ENCODE data around the gene FASTKD2. TPM values are rescaled to one million over a fixed set of nuclear protein-coding genes. Genes with fewer than 3 reads are reported as not detected.

The FASTKD2 gene
- total RNA-seq, 1 donor from 2014 or later, result 39.9 TPM

DNA sequence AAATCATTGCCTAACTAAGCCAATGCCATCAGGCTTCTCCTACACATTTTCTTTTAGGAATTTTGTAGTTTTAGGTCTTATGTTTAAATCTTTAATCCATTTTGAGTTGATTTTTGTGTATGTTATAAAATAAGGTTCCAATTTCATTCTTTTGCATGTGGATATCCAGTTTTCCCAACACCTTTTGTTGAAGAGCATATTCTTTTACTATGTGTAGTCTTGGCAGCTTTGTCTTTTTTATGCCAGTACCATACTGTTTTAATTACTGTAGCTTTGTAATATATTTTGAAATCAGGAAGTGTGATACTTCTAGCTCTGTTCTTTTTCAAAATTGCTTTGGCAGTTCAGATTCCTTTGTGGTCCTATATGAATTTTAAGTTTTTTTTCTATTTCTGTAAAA, 11.0 kb downstream of the FASTKD2 start:
- Histone ChIP-seq H3K36me3 (peaks cover 96% of the 10 kb centered on the region), H3K4me1 (peaks cover 11% of the 10 kb centered on the region), H3K4me3 (no peak overlapping the region), H3K27ac (replicated peaks) (no peak overlapping the region), H3K27me3 (ENCODE audit: low read depth) (no peaks in the 10 kb centered on the region), H3K9me3 (replicated peaks) (peaks cover 36% of the 10 kb centered on the region)
- TF ChIP-seq, protein P1, sequence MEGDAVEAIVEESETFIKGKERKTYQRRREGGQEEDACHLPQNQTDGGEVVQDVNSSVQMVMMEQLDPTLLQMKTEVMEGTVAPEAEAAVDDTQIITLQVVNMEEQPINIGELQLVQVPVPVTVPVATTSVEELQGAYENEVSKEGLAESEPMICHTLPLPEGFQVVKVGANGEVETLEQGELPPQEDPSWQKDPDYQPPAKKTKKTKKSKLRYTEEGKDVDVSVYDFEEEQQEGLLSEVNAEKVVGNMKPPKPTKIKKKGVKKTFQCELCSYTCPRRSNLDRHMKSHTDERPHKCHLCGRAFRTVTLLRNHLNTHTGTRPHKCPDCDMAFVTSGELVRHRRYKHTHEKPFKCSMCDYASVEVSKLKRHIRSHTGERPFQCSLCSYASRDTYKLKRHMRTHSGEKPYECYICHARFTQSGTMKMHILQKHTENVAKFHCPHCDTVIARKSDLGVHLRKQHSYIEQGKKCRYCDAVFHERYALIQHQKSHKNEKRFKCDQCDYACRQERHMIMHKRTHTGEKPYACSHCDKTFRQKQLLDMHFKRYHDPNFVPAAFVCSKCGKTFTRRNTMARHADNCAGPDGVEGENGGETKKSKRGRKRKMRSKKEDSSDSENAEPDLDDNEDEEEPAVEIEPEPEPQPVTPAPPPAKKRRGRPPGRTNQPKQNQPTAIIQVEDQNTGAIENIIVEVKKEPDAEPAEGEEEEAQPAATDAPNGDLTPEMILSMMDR (IDR thresholded peaks at IDR 0.05; ENCODE audit: borderline replicate concordance), result no peak
- intact Hi-C loops (cut with micrococcal nuclease), result no loop called here
- no peak for DNase-seq

GRCh38 chr2:206780671-206781070, 15.3 kb downstream of the FASTKD2 start:
- Histone ChIP-seq H3K27ac (replicated peaks) (no peak overlapping the region), H3K27me3 (ENCODE audit: low read depth) (no peaks in the 10 kb centered on the region), H3K9me3 (replicated peaks) (peaks cover 34% of the 10 kb centered on the region), H3K4me1 (no peaks in the 10 kb centered on the region), H3K36me3 (peaks cover 96% of the 10 kb centered on the region), H3K4me3 (no peak overlapping the region)
- intact Hi-C loops (cut with micrococcal nuclease), result loop anchor here (5.0 kb wide), 1 partner anchor 88 kb away; no protein-coding TSS in a partner anchor
- DNase-seq, result no peak
- TF ChIP-seq, protein P1 (IDR thresholded peaks at IDR 0.05; ENCODE audit: borderline replicate concordance), result no peak

- DNase-seq, result no peak
- Histone ChIP-seq H3K36me3 (peaks cover 99% of the 10 kb centered on the region), H3K27ac (replicated peaks) (no peak overlapping the region), H3K4me3 (no peak overlapping the region), H3K4me1 (no peaks in the 10 kb centered on the region), H3K9me3 (replicated peaks) (peaks cover 19% of the 10 kb centered on the region), H3K27me3 (ENCODE audit: low read depth) (no peaks in the 10 kb centered on the region)
- intact Hi-C loops (cut with micrococcal nuclease), result loop anchor here (5.0 kb wide), 1 partner anchor 91 kb away; no protein-coding TSS in a partner anchor
- TF ChIP-seq, protein P1 (IDR thresholded peaks at IDR 0.05; ENCODE audit: borderline replicate concordance), result peak; percentile 55
Measured at GRCh38 chr2:206783718-206784117, 18.3 kb downstream of the FASTKD2 start.

- Histone ChIP-seq H3K27me3 (ENCODE audit: low read depth) (no peaks in the 10 kb centered on the region), H3K4me3 (no peak overlapping the region), H3K27ac (replicated peaks) (no peak overlapping the region), H3K4me1 (no peaks in the 10 kb centered on the region), H3K36me3 (peaks cover 99% of the 10 kb centered on the region), H3K9me3 (replicated peaks) (peaks cover 13% of the 10 kb centered on the region)
- TF ChIP-seq, protein P1 (IDR thresholded peaks at IDR 0.05; ENCODE audit: borderline replicate concordance), result no peak
- DNase-seq, result no peak
- intact Hi-C loops (cut with micrococcal nuclease), result loop anchor here (5.0 kb wide), 1 partner anchor 92 kb away; no protein-coding TSS in a partner anchor
Measured at GRCh38 chr2:206784559-206785353, 19.4 kb downstream of the FASTKD2 start.

DNA sequence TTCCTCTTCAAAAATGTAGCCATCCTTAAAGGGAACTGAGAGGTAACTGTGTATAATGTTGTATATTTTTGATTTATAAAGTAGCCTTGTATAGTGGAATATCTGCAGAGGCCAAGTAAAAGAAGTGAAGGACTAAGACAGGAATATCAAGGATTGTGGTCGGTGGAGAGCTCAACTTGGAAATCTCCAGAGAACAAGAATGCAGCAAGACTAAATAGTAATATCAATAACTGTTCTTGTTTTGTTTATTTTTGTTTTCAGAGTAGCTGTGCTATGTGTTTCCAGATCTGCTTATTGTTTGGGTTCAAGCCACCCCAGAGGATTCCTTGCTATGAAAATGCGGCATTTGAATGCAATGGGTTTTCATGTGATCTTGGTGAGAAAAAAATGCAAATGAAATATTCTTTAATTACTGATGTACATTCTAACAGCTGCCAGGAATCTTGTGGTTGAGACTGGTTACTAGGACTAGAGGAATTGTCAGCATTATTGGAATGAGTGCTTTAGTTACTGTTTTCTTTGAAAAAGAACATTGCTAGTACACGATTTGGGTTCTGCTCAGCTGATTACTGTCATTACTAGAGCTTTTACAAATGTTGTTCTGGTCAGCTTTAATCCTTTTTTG, 25.0 kb downstream of the FASTKD2 start:
- Histone ChIP-seq H3K36me3 (peaks cover 87% of the 10 kb centered on the region), H3K27ac (replicated peaks) (no peak overlapping the region), H3K4me3 (no peak overlapping the region), H3K9me3 (replicated peaks) (no peaks in the 10 kb centered on the region), H3K27me3 (ENCODE audit: low read depth) (no peaks in the 10 kb centered on the region), H3K4me1 (no peaks in the 10 kb centered on the region)
- TF ChIP-seq, protein P1 (IDR thresholded peaks at IDR 0.05; ENCODE audit: borderline replicate concordance), result no peak
- no peak for DNase-seq
- intact Hi-C loops (cut with micrococcal nuclease), result no loop called here

Measured in left ventricle myocardium inferior (tissue), 1 donor.